ENCODE measurements around the gene GRN.

The GRN gene

GRCh38 chr17:44331249-44331760 lies 13.8 kb upstream of the GRN start:
- H3K27ac ChIP-seq = no peak overlapping the region
- no peaks in the 10 kb centered on the region for H3K36me3 ChIP-seq (replicated peaks)
- DNase-seq = peak; percentile 60
- peak; percentile 83 for TF ChIP-seq CTCF (IDR thresholded peaks at IDR 0.05; ENCODE audit: low read depth, low read length, missing control alignments)
- H3K27me3 ChIP-seq (replicated peaks) = peaks cover 2% of the 10 kb centered on the region
- H3K4me3 ChIP-seq (ENCODE audit: low read depth, low read length) = no peak overlapping the region
- in situ Hi-C loops (cut with HindIII; ENCODE audit: low pct_ligation_motif_present, low sequenced_read_pairs) = no loop called here

- Histone ChIP-seq H3K27ac (no peak overlapping the region), H3K36me3 (replicated peaks) (no peaks in the 10 kb centered on the region), H3K27me3 (replicated peaks) (peaks cover 2% of the 10 kb centered on the region), H3K4me3 (ENCODE audit: low read depth, low read length) (no peak overlapping the region)
- DNase-seq = no peak
- TF ChIP-seq CTCF (IDR thresholded peaks at IDR 0.05; ENCODE audit: low read depth, low read length, missing control alignments) = no peak
- in situ Hi-C loops (cut with HindIII; ENCODE audit: low pct_ligation_motif_present, low sequenced_read_pairs) = no loop called here
Observed at GRCh38 chr17:44333371-44333770, 11.7 kb upstream of the GRN start.

GRCh38 chr17:44334315-44334714 lies 10.8 kb upstream of the GRN start:
- no peak overlapping the region for H3K4me3 ChIP-seq (ENCODE audit: low read depth, low read length)
- TF ChIP-seq CTCF (IDR thresholded peaks at IDR 0.05; ENCODE audit: low read depth, low read length, missing control alignments) = no peak
- H3K36me3 ChIP-seq (replicated peaks) = no peaks in the 10 kb centered on the region
- no peak for DNase-seq
- H3K27ac ChIP-seq = no peak overlapping the region
- in situ Hi-C loops (cut with HindIII; ENCODE audit: low pct_ligation_motif_present, low sequenced_read_pairs) = no loop called here
- H3K27me3 ChIP-seq (replicated peaks) = peaks cover 2% of the 10 kb centered on the region

- DNase-seq = no peak
- no peak overlapping the region for H3K27ac ChIP-seq
- no peak for TF ChIP-seq CTCF (IDR thresholded peaks at IDR 0.05; ENCODE audit: low read depth, low read length, missing control alignments)
- in situ Hi-C loops (cut with HindIII; ENCODE audit: low pct_ligation_motif_present, low sequenced_read_pairs) = no loop called here
- H3K36me3 ChIP-seq (replicated peaks) = no peaks in the 10 kb centered on the region
- H3K4me3 ChIP-seq (ENCODE audit: low read depth, low read length) = no peak overlapping the region
- peaks cover 2% of the 10 kb centered on the region for H3K27me3 ChIP-seq (replicated peaks)
Observed at GRCh38 chr17:44334727-44335126, 10.4 kb upstream of the GRN start.

GRCh38 chr17:44335564-44335963 lies 9.5 kb upstream of the GRN start:
- no peak for TF ChIP-seq CTCF (IDR thresholded peaks at IDR 0.05; ENCODE audit: low read depth, low read length, missing control alignments)
- no peak overlapping the region for H3K4me3 ChIP-seq (ENCODE audit: low read depth, low read length)
- peaks cover 2% of the 10 kb centered on the region for H3K27me3 ChIP-seq (replicated peaks)
- in situ Hi-C loops (cut with HindIII; ENCODE audit: low pct_ligation_motif_present, low sequenced_read_pairs) = no loop called here
- no peak overlapping the region for H3K27ac ChIP-seq
- DNase-seq = no peak
- no peaks in the 10 kb centered on the region for H3K36me3 ChIP-seq (replicated peaks)

- no peak for DNase-seq
- TF ChIP-seq CTCF (IDR thresholded peaks at IDR 0.05; ENCODE audit: low read depth, low read length, missing control alignments) = no peak
- Histone ChIP-seq H3K36me3 (replicated peaks) (no peaks in the 10 kb centered on the region), H3K27ac (no peak overlapping the region), H3K4me3 (ENCODE audit: low read depth, low read length) (no peak overlapping the region), H3K27me3 (replicated peaks) (peaks cover 2% of the 10 kb centered on the region)
- in situ Hi-C loops (cut with HindIII; ENCODE audit: low pct_ligation_motif_present, low sequenced_read_pairs) = no loop called here
Observed at GRCh38 chr17:44335968-44336367, 9.1 kb upstream of the GRN start.
